HG03342 (cell line): ENCODE results near the gene EPN2.

Experiments
- ATAC-seq: cut with Tn5 transposase; IDR thresholded peaks from one replicate; pipeline ENCODE4 v1.9.1; 2021; ENCODE audit warnings: mild to moderate bottlenecking, moderate library complexity; ENCODE audit not compliant: unreplicated experiment

The EPN2 gene

GRCh38 chr17:19328441-19329061 lies 91.4 kb downstream of the EPN2 start:
- no peak for ATAC-seq

- ATAC-seq = no peak
Observed at GRCh38 chr17:19329136-19329535, 92.0 kb downstream of the EPN2 start.

GRCh38 chr17:19329839-19330238 lies 92.7 kb downstream of the EPN2 start:
- ATAC-seq = no peak

GRCh38 chr17:19330271-19330670 lies 93.1 kb downstream of the EPN2 start:
- ATAC-seq = no peak

GRCh38 chr17:19331134-19331533 lies 94.0 kb downstream of the EPN2 start:
- no peak for ATAC-seq

GRCh38 chr17:19331543-19332245 lies 94.5 kb downstream of the EPN2 start:
- ATAC-seq = no peak

GRCh38 chr17:19332371-19333131 lies 95.4 kb downstream of the EPN2 start:
- ATAC-seq = no peak

GRCh38 chr17:19333132-19333440 lies 95.9 kb downstream of the EPN2 start:
- no peak for ATAC-seq

- ATAC-seq = no peak
Observed at GRCh38 chr17:19333736-19334290, 96.6 kb downstream of the EPN2 start.

GRCh38 chr17:19334331-19334730 lies 97.2 kb downstream of the EPN2 start:
- no peak for ATAC-seq

- no peak for ATAC-seq
Observed at GRCh38 chr17:19335951-19336631, 98.9 kb downstream of the EPN2 start.

- ATAC-seq = no peak
Observed at GRCh38 chr17:19336938-19337711, 100.0 kb downstream of the EPN2 start.

GRCh38 chr17:19337712-19338023 lies 100.5 kb downstream of the EPN2 start:
- no peak for ATAC-seq

GRCh38 chr17:19338031-19338990 lies 101.1 kb downstream of the EPN2 start:
- no peak for ATAC-seq

GRCh38 chr17:19339341-19339815 lies 102.2 kb downstream of the EPN2 start:
- no peak for ATAC-seq

GRCh38 chr17:19341211-19341631 lies 104.1 kb downstream of the EPN2 start:
- no peak for ATAC-seq

- ATAC-seq = no peak
Observed at GRCh38 chr17:19341641-19342610, 104.8 kb downstream of the EPN2 start.

GRCh38 chr17:19342611-19343255 lies 105.6 kb downstream of the EPN2 start:
- no peak for ATAC-seq
